K562 (cell line): Measurements from ENCODE around the gene INMT. TPM values are rescaled to one million over a fixed set of nuclear protein-coding genes. Genes with fewer than 3 reads are reported as not detected.

Source experiments
- E2F4 ChIP-seq: sonication (generic); formaldehyde crosslinking; IDR thresholded peaks from 2 replicates; pipeline ENCODE4 v1.8.0; 2022; ENCODE audit warnings: mild to moderate bottlenecking, low read depth, missing genetic modification reagents
- ETV6 ChIP-seq, 3 experiments: fragments of 150-350 bp in 1 of 3; sonication (generic) in 1 of 3; formaldehyde crosslinking in 1 of 3; IDR thresholded peaks; 2 replicates each; pipeline versions ENCODE4 v1.6.1 to v1.8.0; 2014 to 2022; ENCODE audit warnings: borderline replicate concordance in 2 of 3, low read depth in 2 of 3, antibody characterized with exemption in 1 of 3, low read length in 1 of 3, mild to moderate bottlenecking in 1 of 3, missing genetic modification reagents in 1 of 3
- FOXA1 ChIP-seq: fragments of 450-650 bp; IDR thresholded peaks from 2 replicates; pipeline ENCODE4 v1.6.1; 2016; ENCODE audit warnings: mild to moderate bottlenecking, borderline replicate concordance
- FOXK1 ChIP-seq: sonication (generic); formaldehyde crosslinking; IDR thresholded peaks from 2 replicates; pipeline ENCODE4 v1.8.0; 2022; ENCODE audit warnings: missing genetic modification reagents, mild to moderate bottlenecking, borderline replicate concordance
- KLF1 ChIP-seq: fragments of 450-650 bp; IDR thresholded peaks from 2 replicates; pipeline ENCODE4 v1.6.1; 2016; ENCODE audit warnings: missing genetic modification characterization, missing compliant biosample characterization
- ZBTB9 ChIP-seq: fragments of 450-650 bp; formaldehyde crosslinking; IDR thresholded peaks from 2 replicates; pipeline ENCODE4 v1.4.0; 2020; ENCODE audit warnings: mild to moderate bottlenecking, moderate library complexity
- ZC3H11A ChIP-seq: IDR thresholded peaks from 2 replicates; pipeline ENCODE4 v1.6.1; 2012; ENCODE audit warnings: low read depth, low read length, improper control_type of control experiment
- ZFX ChIP-seq: sonication (generic); formaldehyde crosslinking; IDR thresholded peaks from 2 replicates; pipeline ENCODE4 v1.8.0; 2022; ENCODE audit warnings: mild to moderate bottlenecking, missing genetic modification reagents, moderate library complexity
- ZNF124 ChIP-seq: sonication (generic); formaldehyde crosslinking; IDR thresholded peaks from 2 replicates; pipeline ENCODE4 v1.8.1; 2022; ENCODE audit warnings: missing genetic modification reagents
- ZNF518B ChIP-seq: fragments of 250-450 bp; sonication (Bioruptor Pico); IDR thresholded peaks from 2 replicates; pipeline ENCODE4 v1.5.0; 2021; ENCODE audit warnings: mild to moderate bottlenecking, moderate library complexity
- ZNF592 ChIP-seq: fragments of 450-650 bp; IDR thresholded peaks from 2 replicates; pipeline ENCODE4 v1.6.1; 2017; ENCODE audit warnings: antibody characterized with exemption, mild to moderate bottlenecking
- polyA plus RNA-seq, 8 experiments: library from polyadenylated mRNA; depleted of rRNA in 4 of 8; stranded (reverse) in 5 of 8; unstranded in 3 of 8; fragments of >200 nt; fragmentation: Nextera tagmentation in 2 of 8; fragmentation: Illumina TruSeq in 1 of 8; extraction: Ambion mirVana in 2 of 8; extraction: Trizol in 1 of 8; gene quantifications; 2 replicates each; pipeline versions ENCODE4 v1.2.1 to v1.2.3, GENCODE V29; 2011 to 2014; ENCODE audit warnings: inconsistent platforms in 1 of 8, missing spikeins in 1 of 8
- total RNA-seq, 7 experiments: library from RNA; depleted of rRNA in 6 of 7; stranded (reverse); fragments of >200 nt in 6 of 7; fragmentation: Illumina TruSeq in 2 of 7; extraction: Trizol in 2 of 7; gene quantifications; 2 replicates each; pipeline versions ENCODE4 v1.2.1 to v1.2.3, GENCODE V29; 2011 to 2021; ENCODE audit warnings: low replicate concordance in 1 of 7
- TF ChIP-seq, protein P1 (sequence below): fragments of 450-650 bp; IDR thresholded peaks from 2 replicates; pipeline ENCODE4 v1.6.1; 2016; ENCODE audit warnings: mild to moderate bottlenecking

Gene INMT
- total and polyA plus RNA-seq, 9 of the 15 experiments (the other 6 are each of a cell fraction or from before 2014, with no cell fraction given) = 0.04 to 0.27 TPM; not detected in 7

DNA sequence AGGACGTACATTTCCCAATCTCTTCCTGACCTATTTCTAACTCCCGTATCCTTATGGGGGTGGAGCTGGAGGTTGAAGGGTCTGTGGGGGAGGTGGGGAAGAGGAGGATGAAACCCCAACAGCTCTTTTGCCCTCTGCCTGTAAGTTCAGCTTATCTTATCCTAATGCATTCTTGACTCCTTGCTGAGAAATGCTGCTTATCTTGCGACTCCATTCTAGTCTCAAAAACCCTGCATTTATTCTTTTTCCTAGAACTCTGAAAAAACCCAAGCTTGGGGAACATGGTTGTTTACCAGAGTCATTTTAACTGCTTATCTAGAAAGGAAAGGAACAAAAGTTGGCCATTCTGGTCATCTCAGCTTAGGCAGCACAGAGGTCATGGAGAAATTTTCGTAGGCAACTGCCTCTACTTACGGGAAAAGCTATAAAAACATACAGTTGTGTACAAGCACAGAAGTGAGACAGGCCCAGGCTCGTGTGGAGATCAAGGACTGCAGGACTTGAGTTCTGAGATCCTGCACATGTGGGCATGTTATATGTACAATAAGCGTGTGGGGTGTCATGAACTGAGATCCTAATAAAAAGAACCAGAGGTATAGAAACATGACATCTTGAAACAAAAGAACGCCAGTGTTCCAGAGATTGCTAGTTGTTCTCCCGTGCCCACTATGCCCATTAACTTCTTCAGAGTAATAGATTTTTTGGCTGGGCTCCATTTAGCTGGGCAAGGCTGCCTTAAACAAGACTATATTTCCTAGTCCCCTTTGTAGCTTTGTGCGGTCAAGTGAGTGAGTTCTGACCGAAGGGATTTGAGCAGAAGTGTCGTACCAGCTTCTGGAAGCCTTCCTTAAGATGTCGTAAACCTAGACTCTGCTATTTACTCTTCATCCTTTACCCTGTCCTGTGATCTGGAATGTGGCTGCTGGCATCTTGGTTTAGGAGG is 9.6 kb downstream of the INMT start (continued):
- TF ChIP-seq E2F4 = no peak
- no peak for TF ChIP-seq ZC3H11A
- no peak for TF ChIP-seq KLF1 (tag)
- peak in 1 of 2 experiments; percentile 45; a peak in 1 of 4 replicates for TF ChIP-seq ETV6 (IDR thresholded peaks at IDR 0.05; ENCODE audit: borderline replicate concordance in 1 of 2, low read depth in 2 of 2, low read length in 1 of 2)
- TF ChIP-seq ETV6 (CRISPR knock-in tag; IDR thresholded peaks at IDR 0.05; ENCODE audit: borderline replicate concordance) = no peak
- TF ChIP-seq, protein P1, sequence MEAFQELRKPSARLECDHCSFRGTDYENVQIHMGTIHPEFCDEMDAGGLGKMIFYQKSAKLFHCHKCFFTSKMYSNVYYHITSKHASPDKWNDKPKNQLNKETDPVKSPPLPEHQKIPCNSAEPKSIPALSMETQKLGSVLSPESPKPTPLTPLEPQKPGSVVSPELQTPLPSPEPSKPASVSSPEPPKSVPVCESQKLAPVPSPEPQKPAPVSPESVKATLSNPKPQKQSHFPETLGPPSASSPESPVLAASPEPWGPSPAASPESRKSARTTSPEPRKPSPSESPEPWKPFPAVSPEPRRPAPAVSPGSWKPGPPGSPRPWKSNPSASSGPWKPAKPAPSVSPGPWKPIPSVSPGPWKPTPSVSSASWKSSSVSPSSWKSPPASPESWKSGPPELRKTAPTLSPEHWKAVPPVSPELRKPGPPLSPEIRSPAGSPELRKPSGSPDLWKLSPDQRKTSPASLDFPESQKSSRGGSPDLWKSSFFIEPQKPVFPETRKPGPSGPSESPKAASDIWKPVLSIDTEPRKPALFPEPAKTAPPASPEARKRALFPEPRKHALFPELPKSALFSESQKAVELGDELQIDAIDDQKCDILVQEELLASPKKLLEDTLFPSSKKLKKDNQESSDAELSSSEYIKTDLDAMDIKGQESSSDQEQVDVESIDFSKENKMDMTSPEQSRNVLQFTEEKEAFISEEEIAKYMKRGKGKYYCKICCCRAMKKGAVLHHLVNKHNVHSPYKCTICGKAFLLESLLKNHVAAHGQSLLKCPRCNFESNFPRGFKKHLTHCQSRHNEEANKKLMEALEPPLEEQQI = peak; percentile 81; the same call in 1 of the 2 replicates
- TF ChIP-seq ZNF592 = peak; percentile 85
- peak; percentile 72 for TF ChIP-seq ZBTB9 (CRISPR knock-in tag)
- no peak for TF ChIP-seq ZNF518B
- peak; percentile 47; the same call in 1 of the 2 replicates for TF ChIP-seq FOXA1
- TF ChIP-seq ZNF124 = no peak
- TF ChIP-seq FOXK1 = peak; percentile 13; the same call in 1 of the 2 replicates
- TF ChIP-seq ZFX (CRISPR knock-in tag) = no peak
